Adrenal gland (tissue), 5 donors: ENCODE data around the gene CRISP3.

ENCODE experiments used
- CTCF ChIP-seq, 6 experiments: fragments of 450-650 bp in 4 of 6; fragments of 200-600 bp in 2 of 6; sonication (generic) in 1 of 6; IDR thresholded peaks; 1 replicate in 5 of 6; 2 replicates in 1 of 6; pipeline versions ENCODE4 v1.5.1 to v1.8.0; 2016 to 2021; ENCODE audit warnings: antibody characterized with exemption in 6 of 6, mild to moderate bottlenecking in 2 of 6, moderate library complexity in 1 of 6
- POLR2A ChIP-seq, 2 donors: fragments of 450-650 bp; IDR thresholded peaks; one replicate each; pipeline ENCODE4 v1.6.1; 2017; ENCODE audit warnings: antibody characterized with exemption in 2 of 2, mild to moderate bottlenecking in 2 of 2, moderate library complexity in 1 of 2
- donor health status: DM: no; HTN: no; CAD: no.

DNA sequence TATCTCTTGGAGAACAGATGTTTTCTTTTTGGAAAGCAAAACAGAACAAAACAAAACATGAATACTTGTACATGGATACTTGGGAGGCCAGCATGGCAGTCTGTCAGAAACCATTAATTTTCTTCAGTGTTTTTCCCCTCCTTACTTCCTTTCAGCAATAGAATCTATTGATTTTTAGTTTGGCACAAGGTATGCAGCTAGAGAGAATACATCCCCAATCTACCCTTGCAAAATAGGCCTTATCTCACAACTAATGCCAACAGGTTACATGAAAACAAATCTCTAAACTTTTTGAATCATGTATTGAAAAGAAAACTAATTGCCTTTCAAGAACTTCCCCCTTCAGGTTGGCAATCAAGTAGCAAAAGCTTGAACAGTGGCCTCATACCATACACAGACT, 40.1 kb upstream of the CRISP3 start:
- TF ChIP-seq CTCF (IDR thresholded peaks at IDR 0.05) (no peak), POLR2A (IDR thresholded peaks at IDR 0.05) (no peak)
